NB4 (cell line): Measurements from ENCODE around the gene COL2A1.

Experiments
- MYC ChIP-seq: IDR thresholded peaks from 2 replicates; pipeline ENCODE4 v1.6.1; 2011; ENCODE audit warnings: low read depth, low read length
- POLR2A ChIP-seq: IDR thresholded peaks from 2 replicates; pipeline ENCODE4 v1.6.1; 2011; ENCODE audit warnings: mild to moderate bottlenecking; ENCODE audit not compliant: insufficient read length; ENCODE audit errors: extremely low read depth
- TF ChIP-seq, protein P1 (sequence below): IDR thresholded peaks from one replicate; pipeline ENCODE4 v1.5.1; 2012; ENCODE audit warnings: low read depth, low read length
- TF ChIP-seq, protein P2 (sequence below): IDR thresholded peaks from 2 replicates; pipeline ENCODE4 v1.6.1; 2011; ENCODE audit warnings: low read depth, low read length

DNA sequence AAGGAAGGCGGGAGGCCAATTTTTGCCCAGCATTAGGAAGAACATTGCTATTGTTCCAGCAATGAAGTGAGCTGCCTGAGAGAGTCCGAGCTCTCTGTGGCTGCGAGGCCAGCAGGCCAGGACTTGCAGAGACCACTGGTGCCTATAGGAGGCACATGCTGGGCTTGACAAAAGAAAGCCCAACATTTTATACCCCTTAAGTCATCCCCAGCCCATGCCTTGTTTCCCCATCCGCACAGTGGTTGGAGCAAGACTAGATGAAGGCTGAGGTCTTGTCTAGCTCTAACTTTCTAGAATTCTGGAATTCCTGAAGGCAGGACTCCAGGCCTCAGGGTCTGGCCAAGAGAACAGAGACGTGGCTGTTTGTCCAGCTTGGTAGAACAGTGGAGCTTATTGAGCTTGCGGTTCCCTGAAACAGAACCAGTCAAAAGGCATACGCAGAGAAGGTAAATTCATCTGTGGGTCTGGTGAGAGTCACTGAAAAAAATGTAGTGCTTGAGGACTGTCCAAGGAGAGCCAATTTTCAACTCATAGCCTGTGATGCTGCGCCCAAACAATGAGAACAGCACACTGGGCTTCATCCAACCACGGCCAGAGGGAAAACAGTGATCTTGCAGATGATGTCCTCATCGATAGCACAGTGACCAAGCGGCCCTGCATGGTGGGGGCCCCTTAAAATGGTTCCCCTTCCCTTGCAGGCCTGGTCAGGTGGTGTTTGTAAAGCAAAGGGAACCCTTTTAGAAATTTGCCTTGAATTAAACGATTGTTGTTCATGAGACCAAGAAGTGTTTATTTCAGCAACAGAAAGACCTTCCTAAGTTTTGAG, 27.1 kb upstream of the COL2A1 start:
- TF ChIP-seq, protein P1, sequence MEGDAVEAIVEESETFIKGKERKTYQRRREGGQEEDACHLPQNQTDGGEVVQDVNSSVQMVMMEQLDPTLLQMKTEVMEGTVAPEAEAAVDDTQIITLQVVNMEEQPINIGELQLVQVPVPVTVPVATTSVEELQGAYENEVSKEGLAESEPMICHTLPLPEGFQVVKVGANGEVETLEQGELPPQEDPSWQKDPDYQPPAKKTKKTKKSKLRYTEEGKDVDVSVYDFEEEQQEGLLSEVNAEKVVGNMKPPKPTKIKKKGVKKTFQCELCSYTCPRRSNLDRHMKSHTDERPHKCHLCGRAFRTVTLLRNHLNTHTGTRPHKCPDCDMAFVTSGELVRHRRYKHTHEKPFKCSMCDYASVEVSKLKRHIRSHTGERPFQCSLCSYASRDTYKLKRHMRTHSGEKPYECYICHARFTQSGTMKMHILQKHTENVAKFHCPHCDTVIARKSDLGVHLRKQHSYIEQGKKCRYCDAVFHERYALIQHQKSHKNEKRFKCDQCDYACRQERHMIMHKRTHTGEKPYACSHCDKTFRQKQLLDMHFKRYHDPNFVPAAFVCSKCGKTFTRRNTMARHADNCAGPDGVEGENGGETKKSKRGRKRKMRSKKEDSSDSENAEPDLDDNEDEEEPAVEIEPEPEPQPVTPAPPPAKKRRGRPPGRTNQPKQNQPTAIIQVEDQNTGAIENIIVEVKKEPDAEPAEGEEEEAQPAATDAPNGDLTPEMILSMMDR = no peak
- TF ChIP-seq POLR2A (no peak), MYC (no peak)
- TF ChIP-seq, protein P2, sequence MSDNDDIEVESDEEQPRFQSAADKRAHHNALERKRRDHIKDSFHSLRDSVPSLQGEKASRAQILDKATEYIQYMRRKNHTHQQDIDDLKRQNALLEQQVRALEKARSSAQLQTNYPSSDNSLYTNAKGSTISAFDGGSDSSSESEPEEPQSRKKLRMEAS = no peak
